Natural killer cell (primary cell): Measurements from ENCODE around the gene PHKB. TPM values are rescaled to one million over a fixed set of nuclear protein-coding genes. Genes with fewer than 3 reads are reported as not detected.

Source experiments
- ATAC-seq, 3 donors: fragments of 150-1000 bp in 2 of 3; fragments of 200-7000 bp in 1 of 3; cut with Tn5 transposase; 1 replicate in 1 of 3; 2 replicates in 2 of 3; pipeline ENCODE4 v1.10.0; 2021; ENCODE audit warnings: mild to moderate bottlenecking in 2 of 3, moderate library complexity in 2 of 3
- DNase-seq, 2 donors: peaks; one replicate each; pipeline versions ENCODE4 v3.0.0 to v3.0.0-alpha.2; 2013 to 2021; ENCODE audit warnings: mixed read lengths in 1 of 2
- H3K27ac ChIP-seq: one replicate; pipeline ENCODE4 v1.5.1; 2013; ENCODE audit warnings: mild to moderate bottlenecking, low read length
- H3K27me3 ChIP-seq: one replicate; pipeline ENCODE4 v1.6.1; 2013; ENCODE audit warnings: low read length; ENCODE audit not compliant: control insufficient read depth, insufficient read depth
- H3K36me3 ChIP-seq: one replicate; pipeline ENCODE4 v1.6.1; 2013; ENCODE audit warnings: low read length; ENCODE audit not compliant: control insufficient read depth, insufficient read depth
- H3K4me1 ChIP-seq: one replicate; pipeline ENCODE4 v1.6.1; 2013; ENCODE audit warnings: low read length; ENCODE audit not compliant: control insufficient read depth, insufficient read depth
- H3K4me3 ChIP-seq: one replicate; pipeline ENCODE4 v1.5.1; 2013; ENCODE audit warnings: low read length
- H3K9me3 ChIP-seq: one replicate; pipeline ENCODE4 v1.6.1; 2013; ENCODE audit warnings: low read length; ENCODE audit not compliant: control insufficient read depth, insufficient read depth
- H3K27ac Mint-ChIP-seq, 2 donors: one replicate each; pipeline ENCODE4 v1.8.0; 2022; ENCODE audit warnings: mild to moderate bottlenecking in 2 of 2, mixed read lengths in 2 of 2, moderate library complexity in 1 of 2
- H3K27me3 Mint-ChIP-seq, 2 donors: one replicate each; pipeline ENCODE4 v1.8.0; 2022; ENCODE audit warnings: low read depth in 2 of 2, mixed read lengths in 2 of 2
- H3K36me3 Mint-ChIP-seq: one replicate; pipeline ENCODE4 v1.8.0; 2022; ENCODE audit warnings: mixed read lengths
- H3K4me1 Mint-ChIP-seq, 2 donors: one replicate each; pipeline ENCODE4 v1.8.0; 2022; ENCODE audit warnings: mixed read lengths in 2 of 2
- H3K4me3 Mint-ChIP-seq: one replicate; pipeline ENCODE4 v1.8.0; 2022; ENCODE audit warnings: mild to moderate bottlenecking, moderate library complexity, mixed read lengths
- H3K9me3 Mint-ChIP-seq, 2 donors: one replicate each; pipeline ENCODE4 v1.8.0; 2022; ENCODE audit warnings: mixed read lengths in 2 of 2
- CTCF ChIP-seq: fragments of 200-600 bp; IDR thresholded peaks from one replicate; pipeline ENCODE4 v1.8.0; 2022; ENCODE audit warnings: antibody characterized with exemption
- WGBS: methylation state at CpG from one replicate; pipeline ENCODE4 v1.1.7; 2013; ENCODE audit warnings: missing lambda C conversion rate; ENCODE audit not compliant: insufficient coverage; 5-methylcytosine and 5-hydroxymethylcytosine counted together
- intact Hi-C: fragments of 100-400 bp; cut with micrococcal nuclease; formaldehyde crosslinking; loops from one replicate; pipeline ENCODE4 v1.14.2; 2022
- total RNA-seq, 4 donors: library from RNA; stranded (reverse); fragments of 120-200 nt in 1 of 4; gene quantifications; one replicate each; pipeline versions ENCODE4 v1.2.3 to v1.2.4, GENCODE V29; 2013 to 2022

The PHKB gene
- total RNA-seq, 3 donors from 2014 or later (not counting 1 experiment from before 2014, with no cell fraction given), result 54.4 to 64.0 (median 58.5) TPM

- WGBS, result no CpG with 5 or more reads among the region's 1 CpG
- Mint-ChIP-seq H3K4me1 (no peaks in the 10 kb centered on the region), H3K4me3 (no peak overlapping the region), H3K9me3 (no peaks in the 10 kb centered on the region), H3K27ac (peak overlapping the region in 1 of 2 donors; percentile 47), H3K27me3 (no peaks in the 10 kb centered on the region), H3K36me3 (no peaks in the 10 kb centered on the region)
- Histone ChIP-seq H3K4me1 (no peaks in the 10 kb centered on the region), H3K27me3 (no peaks in the 10 kb centered on the region), H3K9me3 (no peaks in the 10 kb centered on the region), H3K36me3 (peaks cover 40% of the 10 kb centered on the region), H3K4me3 (no peak overlapping the region), H3K27ac (no peak overlapping the region)
- DNase-seq (no peak), ATAC-seq (no peak)
- no peak for TF ChIP-seq CTCF
- intact Hi-C loops, result no loop called here
Observed at GRCh38 chr16:47507701-47508100, 46.6 kb downstream of the PHKB start.

- H3K27ac Mint-ChIP-seq, result no peak overlapping the region
- ATAC-seq, result no peak
- WGBS, result 100% methylated on average over 4 of the region's 4 CpGs
Observed at GRCh38 chr16:47511882-47512281, 50.8 kb downstream of the PHKB start.

GRCh38 chr16:47519037-47519436, 57.9 kb downstream of the PHKB start:
- no peak overlapping the region for H3K27ac Mint-ChIP-seq
- peaks cover 29% of the 10 kb centered on the region for H3K36me3 ChIP-seq

More at GRCh38 chr16:47511882-47512281, 50.8 kb downstream of the PHKB start:
- H3K9me3 Mint-ChIP-seq, result no peaks in the 10 kb centered on the region
- no peaks in the 10 kb centered on the region for H3K4me1 ChIP-seq
- no peak overlapping the region for H3K4me3 ChIP-seq
- H3K27me3 ChIP-seq, result no peaks in the 10 kb centered on the region
- intact Hi-C loops, result no loop called here
- H3K4me1 Mint-ChIP-seq, result no peaks in the 10 kb centered on the region
- no peaks in the 10 kb centered on the region for H3K36me3 Mint-ChIP-seq
- H3K36me3 ChIP-seq, result peaks cover 44% of the 10 kb centered on the region
- no peaks in the 10 kb centered on the region for H3K27me3 Mint-ChIP-seq
- H3K4me3 Mint-ChIP-seq, result no peak overlapping the region
- no peak for DNase-seq
- H3K27ac ChIP-seq, result no peak overlapping the region
- TF ChIP-seq CTCF, result no peak
- no peaks in the 10 kb centered on the region for H3K9me3 ChIP-seq

More at GRCh38 chr16:47519037-47519436, 57.9 kb downstream of the PHKB start:
- Histone ChIP-seq H3K4me3 (no peak overlapping the region), H3K27ac (no peak overlapping the region), H3K9me3 (no peaks in the 10 kb centered on the region), H3K27me3 (no peaks in the 10 kb centered on the region), H3K4me1 (no peaks in the 10 kb centered on the region)
- Mint-ChIP-seq H3K4me1 (peaks cover 15 to 17% of the 10 kb centered on the region in 2 donors), H3K9me3 (no peaks in the 10 kb centered on the region), H3K4me3 (no peak overlapping the region), H3K36me3 (peaks cover 8% of the 10 kb centered on the region), H3K27me3 (no peaks in the 10 kb centered on the region)
- no peak for DNase-seq
- ATAC-seq, result no peak
- intact Hi-C loops, result no loop called here
- TF ChIP-seq CTCF, result no peak
